GM12865 (cell line): Measurements from ENCODE around the gene CPZ.

ENCODE experiments used
- DNase-seq: peaks from one replicate; pipeline ENCODE4 v3.0.0; 2010; ENCODE audit warnings: low read depth
- H3K4me3 ChIP-seq: 2 replicates; pipeline ENCODE4 v1.5.1; 2011; ENCODE audit warnings: mild to moderate bottlenecking, low read depth, low read length, control low read depth
- CTCF ChIP-seq: IDR thresholded peaks from 2 replicates; pipeline ENCODE4 v1.5.1; 2011; ENCODE audit warnings: low read length, control low read depth, low read depth, inconsistent platforms; ENCODE audit not compliant: insufficient read depth; ENCODE audit errors: missing control alignments

The CPZ gene

GRCh38 chr4:8580321-8581093 lies 12.1 kb upstream of the CPZ start, which contains the start of gene GPR78:
Gene GPR78 (plus strand): TSS chr4:8580392. CDS start chr4:8580983, 591 bp downstream.
- no peak for TF ChIP-seq CTCF
- H3K4me3 ChIP-seq: no peak within 1 kb of the TSS
- DNase-seq: no peak

- DNase-seq: no peak
- TF ChIP-seq CTCF: no peak
- H3K4me3 ChIP-seq: no peak overlapping the region
These were observed 11.3 kb upstream of the CPZ start for GRCh38 chr4:8581094-8581861.

GRCh38 chr4:8582016-8582415 lies 10.5 kb upstream of the CPZ start:
- DNase-seq: no peak
- TF ChIP-seq CTCF: no peak
- no peak overlapping the region for H3K4me3 ChIP-seq

GRCh38 chr4:8582436-8582835 lies 10.1 kb upstream of the CPZ start:
- H3K4me3 ChIP-seq: no peak overlapping the region
- no peak for TF ChIP-seq CTCF
- DNase-seq: no peak

GRCh38 chr4:8582941-8583654 lies 9.5 kb upstream of the CPZ start:
- H3K4me3 ChIP-seq: no peak overlapping the region
- no peak for TF ChIP-seq CTCF
- DNase-seq: no peak

- DNase-seq: no peak
- no peak overlapping the region for H3K4me3 ChIP-seq
- no peak for TF ChIP-seq CTCF
These were observed 8.9 kb upstream of the CPZ start for GRCh38 chr4:8583655-8584025.
